ENCODE measurements around the gene AMOTL1. TPM values are rescaled to one million over a fixed set of nuclear protein-coding genes. Genes with fewer than 3 reads are reported as not detected.

Gene AMOTL1
- total and polyA plus RNA-seq, 8 donors = 5.0 to 46.3 (median 14.8) TPM

- WGBS, 5 donors = 83 to 91% (median 89%) methylated on average over 3 of the region's 3 CpGs
- no peak overlapping the region for H3K27ac ChIP-seq
- H3K4me1 ChIP-seq = no peaks in the 10 kb centered on the region
- no peak overlapping the region for H3K4me3 ChIP-seq
- intact Hi-C loops (cut with DNase I; ENCODE audit: low total_unique reads) = no loop called here
- TF ChIP-seq POLR2AphosphoS5 (IDR thresholded peaks at IDR 0.05) (no peak), EP300 (IDR thresholded peaks at IDR 0.05) (no peak), POLR2A (IDR thresholded peaks at IDR 0.05) (no peak)
- TF ChIP-seq, protein P1, sequence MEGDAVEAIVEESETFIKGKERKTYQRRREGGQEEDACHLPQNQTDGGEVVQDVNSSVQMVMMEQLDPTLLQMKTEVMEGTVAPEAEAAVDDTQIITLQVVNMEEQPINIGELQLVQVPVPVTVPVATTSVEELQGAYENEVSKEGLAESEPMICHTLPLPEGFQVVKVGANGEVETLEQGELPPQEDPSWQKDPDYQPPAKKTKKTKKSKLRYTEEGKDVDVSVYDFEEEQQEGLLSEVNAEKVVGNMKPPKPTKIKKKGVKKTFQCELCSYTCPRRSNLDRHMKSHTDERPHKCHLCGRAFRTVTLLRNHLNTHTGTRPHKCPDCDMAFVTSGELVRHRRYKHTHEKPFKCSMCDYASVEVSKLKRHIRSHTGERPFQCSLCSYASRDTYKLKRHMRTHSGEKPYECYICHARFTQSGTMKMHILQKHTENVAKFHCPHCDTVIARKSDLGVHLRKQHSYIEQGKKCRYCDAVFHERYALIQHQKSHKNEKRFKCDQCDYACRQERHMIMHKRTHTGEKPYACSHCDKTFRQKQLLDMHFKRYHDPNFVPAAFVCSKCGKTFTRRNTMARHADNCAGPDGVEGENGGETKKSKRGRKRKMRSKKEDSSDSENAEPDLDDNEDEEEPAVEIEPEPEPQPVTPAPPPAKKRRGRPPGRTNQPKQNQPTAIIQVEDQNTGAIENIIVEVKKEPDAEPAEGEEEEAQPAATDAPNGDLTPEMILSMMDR (IDR thresholded peaks at IDR 0.05) = no peak
- H3K27me3 ChIP-seq = no peaks in the 10 kb centered on the region
- H3K9me3 ChIP-seq = no peaks in the 10 kb centered on the region
- DNase-seq = no peak
- no peaks in the 10 kb centered on the region for H3K36me3 ChIP-seq
These were observed 9.5 kb upstream of the AMOTL1 start for GRCh38 chr11:94758666-94759065.

- Histone ChIP-seq H3K9me3 (no peaks in the 10 kb centered on the region), H3K27me3 (no peaks in the 10 kb centered on the region), H3K36me3 (no peaks in the 10 kb centered on the region), H3K27ac (no peak overlapping the region), H3K4me1 (no peaks in the 10 kb centered on the region), H3K4me3 (no peak overlapping the region)
- 90 to 99% (median 92%) methylated on average over 2 of the region's 2 CpGs for WGBS, 5 donors
- intact Hi-C loops (cut with DNase I; ENCODE audit: low total_unique reads) = no loop called here
- TF ChIP-seq POLR2AphosphoS5 (IDR thresholded peaks at IDR 0.05) = no peak
- TF ChIP-seq, protein P1 (IDR thresholded peaks at IDR 0.05) = no peak
- no peak for TF ChIP-seq EP300 (IDR thresholded peaks at IDR 0.05)
- no peak for TF ChIP-seq POLR2A (IDR thresholded peaks at IDR 0.05)
- no peak for DNase-seq
These were observed 8.6 kb upstream of the AMOTL1 start for GRCh38 chr11:94759522-94759921.

DNA sequence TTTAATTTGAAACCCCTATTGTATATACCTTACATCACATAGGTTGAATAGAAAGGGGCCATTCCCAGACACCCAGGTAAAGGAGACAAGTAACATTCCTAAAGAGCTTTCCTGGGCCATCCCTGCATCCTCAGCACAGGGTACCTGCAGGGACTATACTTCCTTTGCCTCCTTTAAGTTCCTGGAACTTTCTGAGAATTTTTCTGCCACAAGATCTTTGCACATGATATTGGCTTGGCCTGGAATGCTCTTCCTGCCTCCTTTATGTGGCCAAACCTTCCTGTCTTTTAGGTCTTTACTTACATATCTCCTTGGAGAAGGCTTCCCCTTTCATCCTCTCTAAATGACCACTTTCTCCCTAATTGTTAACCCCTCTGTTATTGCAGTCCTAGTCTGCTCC, 7.9 kb upstream of the AMOTL1 start:
- intact Hi-C loops (cut with DNase I; ENCODE audit: low total_unique reads) = no loop called here
- no peaks in the 10 kb centered on the region for H3K9me3 ChIP-seq
- no peaks in the 10 kb centered on the region for H3K4me1 ChIP-seq
- no peaks in the 10 kb centered on the region for H3K36me3 ChIP-seq
- no peak for TF ChIP-seq EP300 (IDR thresholded peaks at IDR 0.05)
- TF ChIP-seq POLR2A (IDR thresholded peaks at IDR 0.05) = no peak
- TF ChIP-seq, protein P1 (IDR thresholded peaks at IDR 0.05) = no peak
- no peak for TF ChIP-seq POLR2AphosphoS5 (IDR thresholded peaks at IDR 0.05)
- H3K4me3 ChIP-seq = no peak overlapping the region
- no peaks in the 10 kb centered on the region for H3K27me3 ChIP-seq
- no peak for DNase-seq
- no peak overlapping the region for H3K27ac ChIP-seq

GRCh38 chr11:94762208-94762607, 5.9 kb upstream of the AMOTL1 start:
- Histone ChIP-seq H3K27ac (no peak overlapping the region), H3K36me3 (no peaks in the 10 kb centered on the region), H3K9me3 (no peaks in the 10 kb centered on the region), H3K4me1 (peaks cover under 1 to 11% (median 5%) of the 10 kb centered on the region in 4 donors), H3K27me3 (no peaks in the 10 kb centered on the region), H3K4me3 (no peak overlapping the region)
- WGBS, 5 donors = 81 to 97% (median 89%) methylated on average over 1 of the region's 1 CpG
- no peak for TF ChIP-seq EP300 (IDR thresholded peaks at IDR 0.05)
- TF ChIP-seq, protein P1 (IDR thresholded peaks at IDR 0.05) = no peak
- no peak for TF ChIP-seq POLR2A (IDR thresholded peaks at IDR 0.05)
- no peak for TF ChIP-seq POLR2AphosphoS5 (IDR thresholded peaks at IDR 0.05)
- intact Hi-C loops (cut with DNase I; ENCODE audit: low total_unique reads) = no loop called here
- no peak for DNase-seq

Measured in stomach (tissue), 9 donors.